ENCODE measurements around the gene KIF9.
"Not testable (repeated sequence)": the region's sequence is repeated elsewhere in the genome, so short reads cannot be mapped to it uniquely, and the experiment has no call there.

The KIF9 gene

GRCh38 chr3:47291754-47292420, 9.3 kb upstream of the KIF9 start:
- not testable (repeated sequence) for DNase-seq

- no peak for DNase-seq
Measured at GRCh38 chr3:47291158-47291753, 8.7 kb upstream of the KIF9 start.

- DNase-seq, result no peak
Measured at GRCh38 chr3:47288966-47289910, 6.6 kb upstream of the KIF9 start.

- DNase-seq, result peak in 1 of 2 experiments; percentile 18
Measured at GRCh38 chr3:47283591-47284364, 1.2 kb upstream of the KIF9 start.

GRCh38 chr3:47283193-47283537, 566 bp upstream of the KIF9 start:
- DNase-seq, result peak in 1 of 2 experiments; percentile 49

GRCh38 chr3:47280519-47280918, 2.1 kb downstream of the KIF9 start:
- DNase-seq, result no peak

- no peak for DNase-seq
Measured at GRCh38 chr3:47276558-47276957, 6.0 kb downstream of the KIF9 start.

GRCh38 chr3:47274652-47275051, 7.9 kb downstream of the KIF9 start:
- DNase-seq, result no peak

GRCh38 chr3:47273564-47273963, 9.0 kb downstream of the KIF9 start:
- no peak for DNase-seq

- DNase-seq, result no peak
Measured at GRCh38 chr3:47270526-47270925, 12.1 kb downstream of the KIF9 start.

GRCh38 chr3:47267490-47267824, 15.1 kb downstream of the KIF9 start:
- DNase-seq, result no peak

GRCh38 chr3:47266709-47267489, 15.7 kb downstream of the KIF9 start:
- no peak for DNase-seq

- no peak for DNase-seq
Measured at GRCh38 chr3:47265725-47266428, 16.7 kb downstream of the KIF9 start.

- DNase-seq, result no peak
Measured at GRCh38 chr3:47265008-47265407, 17.6 kb downstream of the KIF9 start.

- DNase-seq, result no peak
Measured at GRCh38 chr3:47261301-47261700, 21.3 kb downstream of the KIF9 start.

GRCh38 chr3:47260605-47261004, 22.0 kb downstream of the KIF9 start:
- no peak for DNase-seq

- no peak for DNase-seq
Measured at GRCh38 chr3:47259114-47259513, 23.5 kb downstream of the KIF9 start.

GRCh38 chr3:47256331-47256730, 26.3 kb downstream of the KIF9 start:
- not testable (repeated sequence) for DNase-seq

- DNase-seq, result no peak
Measured at GRCh38 chr3:47251689-47252088, 30.9 kb downstream of the KIF9 start.

GRCh38 chr3:47251085-47251484, 31.5 kb downstream of the KIF9 start:
- DNase-seq, result not testable (repeated sequence)

GRCh38 chr3:47250309-47251060, 32.1 kb downstream of the KIF9 start:
- peak in 1 of 2 experiments; percentile 4 for DNase-seq

Data from NCI-H526 (cell line).